Panc1 (cell line): Measurements from ENCODE around the gene NTRK2. TPM values are rescaled to one million over a fixed set of nuclear protein-coding genes. Genes with fewer than 3 reads are reported as not detected.

Experiments used
- ATAC-seq: fragments of 200-7000 bp; cut with Tn5 transposase; 2 replicates; pipeline ENCODE4 v1.9.1; 2020; ENCODE audit warnings: mild to moderate bottlenecking, moderate library complexity
- BruUV-seq: library from RNA; stranded (reverse); fragments of 400-500 nt; replicated peaks from 2 replicates; lab custom pipeline; 2021; lab: Mats Ljungman, UMichigan
- CTCF ChIA-PET: fragments of 300-600 bp; sonication (Branson Sonifier 250); formaldehyde crosslinking; loops from one replicate; lab custom pipeline; 2022; ENCODE audit warnings: antibody characterized with exemption; lab: Charles Lee
- POLR2A ChIA-PET: fragments of 300-600 bp; sonication (Branson Sonifier 250); formaldehyde crosslinking; loops from one replicate; lab custom pipeline; 2022; ENCODE audit warnings: antibody characterized with exemption; lab: Charles Lee
- DNase-seq: peaks from one replicate; pipeline ENCODE4 v3.0.0-alpha.2; 2010; ENCODE audit warnings: low read depth, low spot score
- H3K27ac ChIP-seq: 2 replicates; pipeline ENCODE4 v1.5.1; 2011; ENCODE audit warnings: mild to moderate bottlenecking, low read length, inconsistent platforms
- H3K27me3 ChIP-seq: fragments of 200-500 bp; sonication (Bioruptor generic); 2 replicates; pipeline ENCODE4 v1.6.0; 2014; ENCODE audit warnings: low read length, inconsistent platforms; ENCODE audit not compliant: control insufficient read depth, insufficient read depth
- H3K36me3 ChIP-seq: fragments of 200-500 bp; sonication (Bioruptor generic); 2 replicates; pipeline ENCODE4 v1.5.1; 2014; ENCODE audit warnings: inconsistent platforms, mild to moderate bottlenecking, low read length, moderate library complexity; ENCODE audit not compliant: control insufficient read depth, insufficient read depth
- H3K4me1 ChIP-seq: 2 replicates; pipeline ENCODE4 v1.5.1; 2011; ENCODE audit warnings: inconsistent platforms, mild to moderate bottlenecking, low read length, moderate library complexity; ENCODE audit not compliant: control insufficient read depth, insufficient read depth
- H3K4me3 ChIP-seq, 2 experiments: 2 replicates each; pipeline ENCODE4 v1.5.1; 2011 to 2012; ENCODE audit warnings: low read depth in 2 of 2, low read length in 2 of 2, mild to moderate bottlenecking in 2 of 2, inconsistent platforms in 1 of 2, moderate library complexity in 1 of 2
- H3K9me3 ChIP-seq: fragments of 200-500 bp; sonication (Bioruptor generic); 2 replicates; pipeline ENCODE4 v1.5.1; 2014; ENCODE audit warnings: low read depth, mild to moderate bottlenecking, inconsistent platforms, low read length, moderate library complexity; ENCODE audit not compliant: control insufficient read depth, insufficient read depth
- POLR2AphosphoS5 ChIP-seq: IDR thresholded peaks from 2 replicates; pipeline ENCODE4 v1.6.1; 2012; ENCODE audit warnings: mild to moderate bottlenecking, low read depth, low read length, moderate library complexity
- SIN3A ChIP-seq: IDR thresholded peaks from 2 replicates; pipeline ENCODE4 v1.6.1; 2012; ENCODE audit warnings: low read depth, mild to moderate bottlenecking, low read length, moderate library complexity, borderline replicate concordance; ENCODE audit not compliant: insufficient read depth
- TCF7L2 ChIP-seq: IDR thresholded peaks from 2 replicates; pipeline ENCODE4 v1.6.1; 2011; ENCODE audit warnings: mild to moderate bottlenecking, low read depth, low read length, inconsistent platforms
- in situ Hi-C: cut with HindIII; loops from 2 replicates; pipeline ENCODE4 v1.10.0; 2016; ENCODE audit warnings: low sequenced_read_pairs, low pct_unique_long_range_greater_than_20kb
- intact Hi-C: fragments of 100-400 bp; cut with micrococcal nuclease; formaldehyde crosslinking; loops from one replicate; pipeline ENCODE4 v1.10.0; 2022; ENCODE audit not compliant: unreplicated experiment
- total RNA-seq: library from RNA; stranded (reverse); gene quantifications from one replicate; pipeline ENCODE4 v1.2.1, GENCODE V29; 2021; ENCODE audit not compliant: unreplicated experiment
- TF ChIP-seq, protein P1 (sequence below), 2 experiments: IDR thresholded peaks; 2 replicates each; pipeline ENCODE4 v1.6.1; 2011 to 2012; ENCODE audit warnings: low read depth in 2 of 2, control low read depth in 1 of 2, low read length in 1 of 2, mild to moderate bottlenecking in 1 of 2, moderate library complexity in 1 of 2; ENCODE audit not compliant: insufficient read depth in 1 of 2
- TF ChIP-seq, protein P2 (sequence below): fragments of 450-650 bp; IDR thresholded peaks from 2 replicates; pipeline ENCODE4 v1.5.1; 2017; ENCODE audit warnings: mild to moderate bottlenecking

NTRK2 gene
- total RNA-seq, 1 experiment from 2014 or later: 0.23 TPM

DNA sequence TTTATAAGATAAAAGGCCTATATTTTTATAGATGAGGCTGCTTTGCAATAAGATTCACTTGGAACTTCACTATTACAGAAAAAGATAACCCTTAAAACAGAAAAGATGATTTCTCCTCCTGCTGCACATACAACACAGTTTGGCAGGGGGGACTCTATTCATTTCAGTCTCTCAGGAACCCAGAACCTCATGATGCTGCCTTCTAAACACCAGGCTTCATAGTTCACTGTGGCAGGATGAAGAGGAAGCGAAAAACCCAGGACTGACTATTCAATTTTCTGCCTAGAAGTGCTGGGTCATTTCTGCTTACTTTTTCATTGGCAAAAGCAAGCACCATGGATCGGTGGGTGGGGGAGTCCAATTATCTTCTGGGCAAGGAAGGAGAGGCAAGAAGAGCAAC is 179.5 kb downstream of the NTRK2 start:
- TF ChIP-seq SIN3A (no peak), TCF7L2 (no peak), POLR2AphosphoS5 (no peak)
- TF ChIP-seq, protein P1, sequence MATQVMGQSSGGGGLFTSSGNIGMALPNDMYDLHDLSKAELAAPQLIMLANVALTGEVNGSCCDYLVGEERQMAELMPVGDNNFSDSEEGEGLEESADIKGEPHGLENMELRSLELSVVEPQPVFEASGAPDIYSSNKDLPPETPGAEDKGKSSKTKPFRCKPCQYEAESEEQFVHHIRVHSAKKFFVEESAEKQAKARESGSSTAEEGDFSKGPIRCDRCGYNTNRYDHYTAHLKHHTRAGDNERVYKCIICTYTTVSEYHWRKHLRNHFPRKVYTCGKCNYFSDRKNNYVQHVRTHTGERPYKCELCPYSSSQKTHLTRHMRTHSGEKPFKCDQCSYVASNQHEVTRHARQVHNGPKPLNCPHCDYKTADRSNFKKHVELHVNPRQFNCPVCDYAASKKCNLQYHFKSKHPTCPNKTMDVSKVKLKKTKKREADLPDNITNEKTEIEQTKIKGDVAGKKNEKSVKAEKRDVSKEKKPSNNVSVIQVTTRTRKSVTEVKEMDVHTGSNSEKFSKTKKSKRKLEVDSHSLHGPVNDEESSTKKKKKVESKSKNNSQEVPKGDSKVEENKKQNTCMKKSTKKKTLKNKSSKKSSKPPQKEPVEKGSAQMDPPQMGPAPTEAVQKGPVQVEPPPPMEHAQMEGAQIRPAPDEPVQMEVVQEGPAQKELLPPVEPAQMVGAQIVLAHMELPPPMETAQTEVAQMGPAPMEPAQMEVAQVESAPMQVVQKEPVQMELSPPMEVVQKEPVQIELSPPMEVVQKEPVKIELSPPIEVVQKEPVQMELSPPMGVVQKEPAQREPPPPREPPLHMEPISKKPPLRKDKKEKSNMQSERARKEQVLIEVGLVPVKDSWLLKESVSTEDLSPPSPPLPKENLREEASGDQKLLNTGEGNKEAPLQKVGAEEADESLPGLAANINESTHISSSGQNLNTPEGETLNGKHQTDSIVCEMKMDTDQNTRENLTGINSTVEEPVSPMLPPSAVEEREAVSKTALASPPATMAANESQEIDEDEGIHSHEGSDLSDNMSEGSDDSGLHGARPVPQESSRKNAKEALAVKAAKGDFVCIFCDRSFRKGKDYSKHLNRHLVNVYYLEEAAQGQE (IDR thresholded peaks at IDR 0.05; ENCODE audit: insufficient read depth in 1 of 2, low read depth in 2 of 2, low read length in 1 of 2): no peak
- TF ChIP-seq, protein P2, sequence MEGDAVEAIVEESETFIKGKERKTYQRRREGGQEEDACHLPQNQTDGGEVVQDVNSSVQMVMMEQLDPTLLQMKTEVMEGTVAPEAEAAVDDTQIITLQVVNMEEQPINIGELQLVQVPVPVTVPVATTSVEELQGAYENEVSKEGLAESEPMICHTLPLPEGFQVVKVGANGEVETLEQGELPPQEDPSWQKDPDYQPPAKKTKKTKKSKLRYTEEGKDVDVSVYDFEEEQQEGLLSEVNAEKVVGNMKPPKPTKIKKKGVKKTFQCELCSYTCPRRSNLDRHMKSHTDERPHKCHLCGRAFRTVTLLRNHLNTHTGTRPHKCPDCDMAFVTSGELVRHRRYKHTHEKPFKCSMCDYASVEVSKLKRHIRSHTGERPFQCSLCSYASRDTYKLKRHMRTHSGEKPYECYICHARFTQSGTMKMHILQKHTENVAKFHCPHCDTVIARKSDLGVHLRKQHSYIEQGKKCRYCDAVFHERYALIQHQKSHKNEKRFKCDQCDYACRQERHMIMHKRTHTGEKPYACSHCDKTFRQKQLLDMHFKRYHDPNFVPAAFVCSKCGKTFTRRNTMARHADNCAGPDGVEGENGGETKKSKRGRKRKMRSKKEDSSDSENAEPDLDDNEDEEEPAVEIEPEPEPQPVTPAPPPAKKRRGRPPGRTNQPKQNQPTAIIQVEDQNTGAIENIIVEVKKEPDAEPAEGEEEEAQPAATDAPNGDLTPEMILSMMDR: no peak
- no TSS peak for BruUV-seq
- DNase-seq: no peak
- intact Hi-C loops (loop anchor here (10.0 kb wide), 1 partner anchor 64 kb away; no protein-coding TSS in a partner anchor), in situ Hi-C loops (no loop called here)
- ChIA-PET POLR2A (no interaction called here), CTCF (no interaction called here)
- no peak overlapping the region for H3K4me3 ChIP-seq
- H3K9me3 ChIP-seq: no peaks in the 10 kb centered on the region
- H3K4me1 ChIP-seq: no peaks in the 10 kb centered on the region
- H3K36me3 ChIP-seq: no peaks in the 10 kb centered on the region
- no peak overlapping the region for H3K27ac ChIP-seq
- no peaks in the 10 kb centered on the region for H3K27me3 ChIP-seq
- no peak for ATAC-seq

DNA sequence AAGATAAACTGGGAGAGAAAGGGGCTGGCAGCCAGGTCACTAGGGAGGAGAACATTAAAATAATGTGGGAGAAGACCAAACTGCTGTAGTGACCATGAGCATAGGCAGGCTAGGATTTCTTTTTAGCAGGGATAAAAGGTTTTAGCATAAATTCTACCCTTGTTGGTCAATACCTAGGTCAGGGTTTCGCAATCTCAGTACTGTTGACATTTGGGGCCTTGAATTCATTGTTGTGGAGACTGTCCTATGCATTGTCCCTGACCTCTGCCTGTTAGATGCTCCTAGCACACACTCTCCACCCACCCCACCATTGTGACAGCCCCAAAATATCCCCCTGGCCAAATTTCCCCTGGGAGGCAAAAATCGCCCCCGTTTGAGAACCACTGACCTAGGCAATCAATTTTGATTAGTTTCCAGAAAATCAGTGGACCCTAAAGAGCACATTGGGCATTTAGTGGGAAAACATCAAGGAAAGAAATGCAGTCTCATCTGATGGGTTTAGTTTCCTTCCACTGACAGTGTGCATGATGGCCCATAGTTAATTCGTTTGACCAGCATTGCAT is 181.4 kb downstream of the NTRK2 start:
- ChIA-PET CTCF (no interaction called here), POLR2A (no interaction called here)
- no TSS peak for BruUV-seq

More for the DNA sequence above, 181.4 kb downstream of the NTRK2 start:
- DNase-seq (no peak), ATAC-seq (no peak)
- in situ Hi-C loops: no loop called here
- Histone ChIP-seq H3K27me3 (no peaks in the 10 kb centered on the region), H3K9me3 (no peaks in the 10 kb centered on the region), H3K27ac (no peak overlapping the region), H3K36me3 (no peaks in the 10 kb centered on the region), H3K4me3 (no peak overlapping the region), H3K4me1 (no peaks in the 10 kb centered on the region)
- intact Hi-C loops: no loop called here
- TF ChIP-seq, protein P2: no peak
- TF ChIP-seq POLR2AphosphoS5 (no peak), TCF7L2 (no peak), SIN3A (no peak)
- TF ChIP-seq, protein P1 (IDR thresholded peaks at IDR 0.05; ENCODE audit: insufficient read depth in 1 of 2, low read depth in 2 of 2, low read length in 1 of 2): no peak
